ENCODE data around the gene JAZF1. TPM values are rescaled to one million over a fixed set of nuclear protein-coding genes. Genes with fewer than 3 reads are reported as not detected.

Gene JAZF1
- total RNA-seq, 1 donor from 2014 or later = 7.2 TPM

DNA sequence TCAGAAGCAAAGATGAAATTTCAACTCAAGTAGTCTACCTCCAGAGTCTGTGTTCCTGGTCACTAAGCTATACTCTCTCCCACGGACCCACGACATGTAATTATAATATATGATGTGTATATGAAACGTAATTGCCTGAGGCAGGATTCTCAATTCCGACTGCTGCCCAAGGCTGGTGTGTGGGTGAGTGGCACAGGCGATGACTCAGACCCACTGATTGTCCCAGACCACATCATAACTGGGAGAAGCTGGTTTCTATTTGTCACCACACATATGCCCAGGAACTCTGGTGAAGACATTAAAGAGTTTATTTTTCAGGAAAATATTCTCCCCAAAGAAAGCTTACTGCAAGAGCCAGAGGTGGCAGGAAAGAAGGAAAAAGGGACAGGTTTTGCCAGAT is 219.3 kb downstream of the JAZF1 start:
- H3K4me1 Mint-ChIP-seq = peaks cover 20% of the 10 kb centered on the region
- H3K27me3 Mint-ChIP-seq (ENCODE audit: low read depth) = peaks cover 3% of the 10 kb centered on the region

DNA sequence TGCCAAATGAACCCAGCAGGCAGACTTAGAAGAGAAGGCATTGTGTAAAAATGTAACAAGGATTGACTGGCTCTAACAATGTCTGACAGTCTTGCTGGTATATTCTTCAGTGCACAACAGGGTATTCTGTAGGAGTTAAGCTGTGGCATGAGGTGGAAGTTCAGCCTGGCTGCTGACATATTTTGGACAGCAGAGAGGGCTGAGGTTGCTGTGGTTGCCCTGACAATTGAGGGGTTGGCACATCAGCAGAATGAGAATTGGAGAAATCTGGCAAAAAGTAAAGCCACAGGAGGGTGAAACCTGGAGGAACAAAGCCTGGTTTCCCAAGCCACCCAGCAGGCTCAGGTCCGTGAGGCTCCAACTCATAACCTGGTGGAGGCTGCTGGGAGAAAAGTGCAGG is 220.2 kb downstream of the JAZF1 start:
- no peaks in the 10 kb centered on the region for H3K9me3 Mint-ChIP-seq
- no peak for TF ChIP-seq CTCF (IDR thresholded peaks at IDR 0.05; ENCODE audit: unreplicated experiment)
- no peaks in the 10 kb centered on the region for H3K36me3 Mint-ChIP-seq
- H3K27me3 Mint-ChIP-seq (ENCODE audit: low read depth) = peaks cover 3% of the 10 kb centered on the region
- H3K4me1 Mint-ChIP-seq = peaks cover 11% of the 10 kb centered on the region
- H3K27ac Mint-ChIP-seq = no peak overlapping the region
- DNase-seq (ENCODE audit: low spot score in 2 of 2, unreplicated experiment in 2 of 2) = no peak
- H3K4me3 Mint-ChIP-seq = no peak overlapping the region

More for the DNA sequence above, 219.3 kb downstream of the JAZF1 start:
- no peak for DNase-seq (ENCODE audit: low spot score in 2 of 2, unreplicated experiment in 2 of 2)
- Mint-ChIP-seq H3K4me3 (no peak overlapping the region), H3K36me3 (no peaks in the 10 kb centered on the region), H3K27ac (no peak overlapping the region), H3K9me3 (no peaks in the 10 kb centered on the region)
- TF ChIP-seq CTCF (IDR thresholded peaks at IDR 0.05; ENCODE audit: unreplicated experiment) = no peak

DNA sequence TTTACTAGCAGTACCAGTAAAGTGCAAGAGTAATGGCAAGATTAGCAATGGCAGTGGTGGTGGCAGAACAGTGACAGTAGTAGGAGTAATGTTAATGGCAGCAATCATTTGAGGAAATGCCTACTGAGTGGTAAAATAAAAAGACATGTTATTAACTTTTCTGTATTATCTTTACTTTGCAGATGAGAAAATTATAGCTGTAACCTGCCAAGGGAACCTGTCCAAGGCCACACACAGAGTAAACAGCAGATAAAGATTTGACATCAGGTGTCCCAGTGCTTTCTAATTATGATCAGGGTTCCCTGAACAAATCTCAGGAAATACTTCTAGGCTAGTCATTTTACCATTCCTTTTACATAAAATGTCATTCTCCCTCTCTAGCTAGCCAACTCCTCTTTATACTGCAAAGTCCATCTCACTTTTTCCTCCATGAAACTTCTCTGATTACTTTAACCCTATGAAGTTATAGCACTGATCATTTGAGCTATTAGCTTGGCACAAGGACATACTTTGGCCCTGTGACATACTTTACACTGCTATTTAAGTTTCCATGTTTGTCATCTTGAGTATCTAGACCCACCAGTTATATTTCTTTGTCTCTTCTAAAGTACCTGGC is 221.6 kb downstream of the JAZF1 start:
- no peaks in the 10 kb centered on the region for H3K4me1 Mint-ChIP-seq
- H3K27me3 Mint-ChIP-seq (ENCODE audit: low read depth) = peaks cover 3% of the 10 kb centered on the region
- no peak overlapping the region for H3K4me3 Mint-ChIP-seq
- H3K9me3 Mint-ChIP-seq = no peaks in the 10 kb centered on the region
- no peaks in the 10 kb centered on the region for H3K36me3 Mint-ChIP-seq
- TF ChIP-seq CTCF (IDR thresholded peaks at IDR 0.05; ENCODE audit: unreplicated experiment) = no peak
- no peak overlapping the region for H3K27ac Mint-ChIP-seq
- no peak for DNase-seq (ENCODE audit: low spot score in 2 of 2, unreplicated experiment in 2 of 2)

GRCh38 chr7:27955596-27955995 is 225.0 kb downstream of the JAZF1 start:
- H3K4me1 Mint-ChIP-seq = peaks cover 11% of the 10 kb centered on the region
- TF ChIP-seq CTCF (IDR thresholded peaks at IDR 0.05; ENCODE audit: unreplicated experiment) = no peak
- peaks cover under 1% of the 10 kb centered on the region for H3K27me3 Mint-ChIP-seq (ENCODE audit: low read depth)
- H3K9me3 Mint-ChIP-seq = no peaks in the 10 kb centered on the region
- no peaks in the 10 kb centered on the region for H3K36me3 Mint-ChIP-seq
- no peak for DNase-seq (ENCODE audit: low spot score in 2 of 2, unreplicated experiment in 2 of 2)
- no peak overlapping the region for H3K27ac Mint-ChIP-seq
- no peak overlapping the region for H3K4me3 Mint-ChIP-seq

DNA sequence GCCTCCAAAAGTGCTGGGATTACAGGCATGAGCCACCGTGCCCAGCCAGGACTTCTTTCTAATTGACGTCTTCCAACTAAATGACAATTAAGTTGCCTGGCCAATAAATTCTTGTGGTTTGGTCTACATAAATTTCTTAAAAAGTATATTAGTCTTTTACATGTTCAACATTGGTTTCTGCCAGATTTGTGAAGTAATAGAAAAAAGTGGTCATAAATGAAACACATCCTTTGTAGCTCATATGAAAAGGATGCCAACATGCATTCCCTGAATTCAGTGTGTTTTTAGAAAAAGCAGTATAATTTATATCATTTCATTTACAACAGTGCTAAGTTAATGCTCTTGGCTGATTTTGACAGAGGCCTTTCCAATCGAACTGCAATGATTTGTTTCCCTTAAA is 225.6 kb downstream of the JAZF1 start:
- Mint-ChIP-seq H3K9me3 (no peaks in the 10 kb centered on the region), H3K27ac (no peak overlapping the region), H3K4me3 (no peak overlapping the region), H3K27me3 (ENCODE audit: low read depth) (no peaks in the 10 kb centered on the region), H3K4me1 (peaks cover 11% of the 10 kb centered on the region), H3K36me3 (no peaks in the 10 kb centered on the region)
- TF ChIP-seq CTCF (IDR thresholded peaks at IDR 0.05; ENCODE audit: unreplicated experiment) = no peak
- DNase-seq (ENCODE audit: low spot score in 2 of 2, unreplicated experiment in 2 of 2) = no peak

DNA sequence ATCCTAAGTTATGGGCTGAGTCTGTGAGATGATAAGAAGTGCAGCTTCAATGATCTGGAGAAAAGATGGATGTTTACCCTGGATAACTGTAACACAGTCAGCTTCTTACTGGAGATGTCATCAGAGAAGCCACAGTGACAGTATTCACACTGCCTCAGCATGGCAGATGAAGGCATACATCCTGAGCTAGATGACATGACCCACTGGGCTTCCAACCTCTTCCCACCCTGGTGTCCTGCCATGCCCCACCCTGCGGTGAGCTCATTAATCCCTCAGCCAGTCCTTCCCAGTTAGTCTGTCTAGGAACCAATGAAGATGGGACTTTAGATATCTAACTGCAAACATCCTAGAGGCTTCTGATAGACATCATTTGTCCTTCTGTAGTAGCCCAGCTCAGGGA is 226.8 kb downstream of the JAZF1 start:
- H3K9me3 Mint-ChIP-seq = no peaks in the 10 kb centered on the region
- no peak overlapping the region for H3K27ac Mint-ChIP-seq
- H3K4me3 Mint-ChIP-seq = no peak overlapping the region
- no peaks in the 10 kb centered on the region for H3K36me3 Mint-ChIP-seq
- peaks cover 11% of the 10 kb centered on the region for H3K4me1 Mint-ChIP-seq
- H3K27me3 Mint-ChIP-seq (ENCODE audit: low read depth) = no peaks in the 10 kb centered on the region
- DNase-seq (ENCODE audit: low spot score in 2 of 2, unreplicated experiment in 2 of 2) = no peak
- TF ChIP-seq CTCF (IDR thresholded peaks at IDR 0.05; ENCODE audit: unreplicated experiment) = no peak

All from mesothelial cell of epicardium (in vitro differentiated cells).